ENCODE data around the gene TMPRSS2. TPM values are rescaled to one million over a fixed set of nuclear protein-coding genes. Genes with fewer than 3 reads are reported as not detected.
A peak's percentile ranks its signal among the peaks of the same experiment; 100 is the strongest.

TMPRSS2 gene
- total and polyA plus RNA-seq, 11 donors, result 0.04 TPM; not detected in 10

GRCh38 chr21:41429925-41430491, 78.0 kb downstream of the TMPRSS2 start:
- Histone ChIP-seq H3K36me3 (peaks cover 0 to 76% (median 57%) of the 10 kb centered on the region in 9 donors), H3K27ac (no peak overlapping the region), H3K4me1 (peaks cover 0 to 43% (median 11%) of the 10 kb centered on the region in 12 donors), H3K9me3 (peaks cover 0 to 10% (median 2%) of the 10 kb centered on the region in 12 donors), H3K27me3 (peaks cover 0 to 9% (median 0%) of the 10 kb centered on the region in 9 donors), H3K4me3 (no peak overlapping the region)
- no peak for DNase-seq
- TF ChIP-seq CTCF (IDR thresholded peaks at IDR 0.05) (no peak), POLR2A (IDR thresholded peaks at IDR 0.05) (no peak)
- intact Hi-C loops (cut with DNase I), result loop anchor here in 1 of 10 donors (5.0 kb wide), 1 partner anchor 68 kb away; the partner anchor contains the start of gene MX2
- 70 to 75% (median 73%) methylated on average over 9 of the region's 9 CpGs for WGBS, 4 donors
- ATAC-seq, result no peak

GRCh38 chr21:41429305-41429704, 78.7 kb downstream of the TMPRSS2 start:
- H3K4me3 ChIP-seq, result no peak overlapping the region
- intact Hi-C loops (cut with DNase I), result loop anchor here in 1 of 10 donors (5.0 kb wide), 1 partner anchor 67 kb away; the partner anchor contains the start of gene MX2
- peaks cover 0 to 9% (median 0%) of the 10 kb centered on the region in 9 donors for H3K27me3 ChIP-seq
- TF ChIP-seq POLR2A (IDR thresholded peaks at IDR 0.05) (no peak), CTCF (IDR thresholded peaks at IDR 0.05) (no peak)
- H3K9me3 ChIP-seq, result peaks cover 0 to 4% (median 0%) of the 10 kb centered on the region in 12 donors
- peaks cover 0 to 69% (median 50%) of the 10 kb centered on the region in 9 donors for H3K36me3 ChIP-seq
- WGBS, 4 donors, result 95 to 98% (median 97%) methylated on average over 3 of the region's 3 CpGs
- ATAC-seq, result no peak
- H3K4me1 ChIP-seq, result peaks cover 0 to 47% (median 11%) of the 10 kb centered on the region in 12 donors
- DNase-seq, result no peak
- H3K27ac ChIP-seq, result no peak overlapping the region

- WGBS, 4 donors, result 90 to 94% (median 93%) methylated on average over 6 of the region's 6 CpGs
- Histone ChIP-seq H3K36me3 (peaks cover 0 to 65% (median 45%) of the 10 kb centered on the region in 9 donors), H3K27me3 (peaks cover 0 to 9% (median 0%) of the 10 kb centered on the region in 9 donors), H3K4me1 (peaks cover 0 to 47% (median 11%) of the 10 kb centered on the region in 12 donors), H3K9me3 (peaks cover 0 to under 1% (median 0%) of the 10 kb centered on the region in 12 donors), H3K4me3 (no peak overlapping the region), H3K27ac (no peak overlapping the region)
- intact Hi-C loops (cut with DNase I), result loop anchor here in 1 of 10 donors (5.0 kb wide), 1 partner anchor 67 kb away; the partner anchor contains the start of gene MX2
- DNase-seq (no peak), ATAC-seq (no peak)
- TF ChIP-seq CTCF (IDR thresholded peaks at IDR 0.05) (no peak), POLR2A (IDR thresholded peaks at IDR 0.05) (no peak)
Observed at GRCh38 chr21:41428847-41429246, 79.1 kb downstream of the TMPRSS2 start.

GRCh38 chr21:41428311-41428710, 79.6 kb downstream of the TMPRSS2 start:
- H3K36me3 ChIP-seq, result peaks cover 0 to 59% (median 40%) of the 10 kb centered on the region in 9 donors
- no peak overlapping the region for H3K27ac ChIP-seq
- H3K4me3 ChIP-seq, result peak overlapping the region in 1 of 12 donors; percentile 83
- ATAC-seq (no peak), DNase-seq (no peak)
- intact Hi-C loops (cut with DNase I), result loop anchor here in 1 of 10 donors (5.0 kb wide), 1 partner anchor 66 kb away; the partner anchor contains the start of gene MX2
- TF ChIP-seq CTCF (IDR thresholded peaks at IDR 0.05) (no peak), POLR2A (IDR thresholded peaks at IDR 0.05) (no peak)
- H3K9me3 ChIP-seq, result no peaks in the 10 kb centered on the region
- H3K4me1 ChIP-seq, result peaks cover 0 to 47% (median 11%) of the 10 kb centered on the region in 12 donors
- 90 to 93% (median 91%) methylated on average over 8 of the region's 8 CpGs for WGBS, 4 donors
- peaks cover 0 to 9% (median 0%) of the 10 kb centered on the region in 9 donors for H3K27me3 ChIP-seq

Measured in heart left ventricle (tissue), 16 donors.